Endodermal cell (in vitro differentiated cells): ENCODE results near the gene TRIO. TPM values are rescaled to one million over a fixed set of nuclear protein-coding genes. Genes with fewer than 3 reads are reported as not detected.

ENCODE experiments used
- DNase-seq: peaks from one replicate; pipeline ENCODE4 v3.0.0-alpha.2; 2017
- H3K27ac ChIP-seq: 2 replicates; pipeline ENCODE4 v1.5.1; 2013; ENCODE audit warnings: mild to moderate bottlenecking, low read depth, low read length, moderate library complexity
- H3K27me3 ChIP-seq: 2 replicates; pipeline ENCODE4 v1.6.1; 2013; ENCODE audit warnings: mild to moderate bottlenecking, low read length, moderate library complexity; ENCODE audit not compliant: insufficient read depth, control insufficient read depth, poor library complexity, severe bottlenecking
- H3K36me3 ChIP-seq: 2 replicates; pipeline ENCODE4 v1.7.0; 2013; ENCODE audit warnings: mild to moderate bottlenecking, low read length, moderate library complexity; ENCODE audit not compliant: control insufficient read depth, insufficient read depth
- H3K4me1 ChIP-seq: one replicate; pipeline ENCODE4 v1.7.0; 2013; ENCODE audit warnings: low read length; ENCODE audit not compliant: control insufficient read depth, insufficient read depth
- H3K4me3 ChIP-seq: 2 replicates; pipeline ENCODE4 v1.5.1; 2013; ENCODE audit warnings: mild to moderate bottlenecking, low read length, moderate library complexity
- H3K9ac ChIP-seq: 2 replicates; pipeline ENCODE4 v1.6.1; 2013; ENCODE audit warnings: mild to moderate bottlenecking, low read length, moderate library complexity; ENCODE audit not compliant: poor library complexity, severe bottlenecking; ENCODE audit errors: extremely low read depth
- H3K9me3 ChIP-seq: 2 replicates; pipeline ENCODE4 v1.6.1; 2013; ENCODE audit warnings: mild to moderate bottlenecking, low read length, moderate library complexity; ENCODE audit not compliant: control insufficient read depth
- H3K27ac Mint-ChIP-seq: 2 replicates; pipeline ENCODE4 v1.8.0; 2020; ENCODE audit warnings: mixed read lengths
- H3K27me3 Mint-ChIP-seq: 2 replicates; pipeline ENCODE4 v1.8.0; 2021; ENCODE audit warnings: mild to moderate bottlenecking, mixed read lengths; ENCODE audit not compliant: insufficient read depth
- H3K36me3 Mint-ChIP-seq: 2 replicates; pipeline ENCODE4 v1.8.0; 2020; ENCODE audit warnings: low read depth, mixed read lengths
- H3K4me1 Mint-ChIP-seq: 2 replicates; pipeline ENCODE4 v1.8.0; 2020; ENCODE audit warnings: mixed read lengths
- H3K4me3 Mint-ChIP-seq: 2 replicates; pipeline ENCODE4 v1.8.0; 2020; ENCODE audit warnings: mild to moderate bottlenecking, moderate library complexity, mixed read lengths
- H3K9me3 Mint-ChIP-seq: 2 replicates; pipeline ENCODE4 v1.8.0; 2020; ENCODE audit warnings: mild to moderate bottlenecking, mixed read lengths
- WGBS, 2 experiments: methylation state at CpG; one replicate each; pipeline versions ENCODE4 v1.1.5 to v1.1.7; 2013; ENCODE audit warnings: missing lambda C conversion rate in 2 of 2, mixed read lengths in 1 of 2; ENCODE audit not compliant: insufficient coverage in 1 of 2, insufficient read length in 1 of 2; 5-methylcytosine and 5-hydroxymethylcytosine counted together
- total RNA-seq, 2 donors: library from RNA; stranded (reverse); fragmentation: NEBNext Ultra II Directional in 1 of 2; extraction: Animal tissue kit (Norgen Biotek cat#: 25700) in 1 of 2; gene quantifications; 2 replicates in 1 of 2; 3 replicates in 1 of 2; pipeline ENCODE4 v1.2.1, GENCODE V29; 2021
- TF ChIP-seq, protein P1 (sequence below): fragments of 200-600 bp; sonication (generic); conservative IDR thresholded peaks from 2 replicates; pipeline ENCODE4 v1.5.0; 2021; ENCODE audit warnings: antibody characterized with exemption, mild to moderate bottlenecking

Gene TRIO
- total RNA-seq, 2 donors from 2014 or later: 88.3 to 109 TPM

DNA sequence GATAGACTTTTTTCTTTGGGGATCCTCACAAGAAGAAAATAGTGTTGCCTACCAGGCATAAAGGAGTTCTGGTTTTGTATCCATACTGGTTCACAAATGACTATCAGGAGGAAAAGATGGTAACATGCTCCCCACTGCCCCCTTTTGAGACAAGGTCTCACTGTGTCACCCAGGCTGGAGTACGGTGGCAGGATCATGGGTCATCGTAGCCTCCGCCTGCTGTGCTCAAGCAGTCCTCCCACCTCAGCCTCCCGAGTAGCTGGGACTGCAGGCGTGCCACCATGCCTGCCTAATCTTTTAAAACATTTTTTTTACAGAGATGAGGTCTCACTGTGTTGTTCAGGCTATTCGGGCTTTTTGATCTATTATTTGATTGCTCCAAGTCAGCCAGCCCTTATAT is 99.3 kb downstream of the TRIO start:
- no peak overlapping the region for H3K9ac ChIP-seq
- no peak overlapping the region for H3K4me3 ChIP-seq
- Mint-ChIP-seq H3K36me3 (no peaks in the 10 kb centered on the region), H3K9me3 (no peaks in the 10 kb centered on the region), H3K27ac (no peak overlapping the region), H3K4me1 (peaks cover 32% of the 10 kb centered on the region), H3K27me3 (no peaks in the 10 kb centered on the region), H3K4me3 (no peak overlapping the region)
- H3K9me3 ChIP-seq: no peaks in the 10 kb centered on the region
- H3K36me3 ChIP-seq: no peaks in the 10 kb centered on the region
- peaks cover 7% of the 10 kb centered on the region for H3K4me1 ChIP-seq
- DNase-seq: no peak
- 87 to 90% methylated on average over 5 to 6 of the region's 6 CpGs for WGBS, 2 experiments
- TF ChIP-seq, protein P1, sequence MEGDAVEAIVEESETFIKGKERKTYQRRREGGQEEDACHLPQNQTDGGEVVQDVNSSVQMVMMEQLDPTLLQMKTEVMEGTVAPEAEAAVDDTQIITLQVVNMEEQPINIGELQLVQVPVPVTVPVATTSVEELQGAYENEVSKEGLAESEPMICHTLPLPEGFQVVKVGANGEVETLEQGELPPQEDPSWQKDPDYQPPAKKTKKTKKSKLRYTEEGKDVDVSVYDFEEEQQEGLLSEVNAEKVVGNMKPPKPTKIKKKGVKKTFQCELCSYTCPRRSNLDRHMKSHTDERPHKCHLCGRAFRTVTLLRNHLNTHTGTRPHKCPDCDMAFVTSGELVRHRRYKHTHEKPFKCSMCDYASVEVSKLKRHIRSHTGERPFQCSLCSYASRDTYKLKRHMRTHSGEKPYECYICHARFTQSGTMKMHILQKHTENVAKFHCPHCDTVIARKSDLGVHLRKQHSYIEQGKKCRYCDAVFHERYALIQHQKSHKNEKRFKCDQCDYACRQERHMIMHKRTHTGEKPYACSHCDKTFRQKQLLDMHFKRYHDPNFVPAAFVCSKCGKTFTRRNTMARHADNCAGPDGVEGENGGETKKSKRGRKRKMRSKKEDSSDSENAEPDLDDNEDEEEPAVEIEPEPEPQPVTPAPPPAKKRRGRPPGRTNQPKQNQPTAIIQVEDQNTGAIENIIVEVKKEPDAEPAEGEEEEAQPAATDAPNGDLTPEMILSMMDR: peak; percentile 39
- no peak overlapping the region for H3K27ac ChIP-seq
- H3K27me3 ChIP-seq: no peaks in the 10 kb centered on the region

DNA sequence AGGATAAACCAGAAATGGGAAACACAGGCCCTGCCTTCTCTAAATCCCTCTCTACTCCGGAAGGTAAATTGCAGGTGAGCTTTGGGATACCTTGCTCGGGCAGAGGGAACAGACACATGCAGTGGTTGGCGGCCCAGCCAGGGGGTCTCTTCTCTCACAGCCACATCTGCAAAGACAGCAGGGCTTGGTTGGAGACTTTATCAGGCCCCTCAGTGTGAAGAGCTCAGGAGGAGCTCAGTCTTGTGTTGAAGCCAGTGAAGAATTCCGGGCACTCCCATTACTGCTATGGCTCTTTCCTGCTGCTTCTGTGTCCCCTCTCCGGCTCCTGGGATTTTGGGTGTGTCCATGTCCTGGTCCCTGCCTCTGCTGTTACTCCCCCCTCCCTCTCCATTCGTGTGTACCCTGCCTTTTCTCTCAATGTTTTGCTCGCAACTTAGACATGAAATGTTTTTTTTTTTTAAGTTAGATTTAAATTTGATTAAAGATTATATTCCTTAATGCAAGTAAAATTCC is 99.8 kb downstream of the TRIO start:
- Mint-ChIP-seq H3K27ac (no peak overlapping the region), H3K36me3 (no peaks in the 10 kb centered on the region), H3K9me3 (no peaks in the 10 kb centered on the region), H3K4me1 (peaks cover 30% of the 10 kb centered on the region), H3K4me3 (no peak overlapping the region), H3K27me3 (no peaks in the 10 kb centered on the region)
- Histone ChIP-seq H3K9me3 (no peaks in the 10 kb centered on the region), H3K36me3 (no peaks in the 10 kb centered on the region), H3K9ac (no peak overlapping the region), H3K27me3 (no peaks in the 10 kb centered on the region), H3K27ac (no peak overlapping the region), H3K4me3 (no peak overlapping the region), H3K4me1 (peaks cover 7% of the 10 kb centered on the region)
- peak; percentile 71 for DNase-seq
- 74 to 81% methylated on average over 4 to 6 of the region's 7 CpGs for WGBS, 2 experiments
- TF ChIP-seq, protein P1: no peak

DNA sequence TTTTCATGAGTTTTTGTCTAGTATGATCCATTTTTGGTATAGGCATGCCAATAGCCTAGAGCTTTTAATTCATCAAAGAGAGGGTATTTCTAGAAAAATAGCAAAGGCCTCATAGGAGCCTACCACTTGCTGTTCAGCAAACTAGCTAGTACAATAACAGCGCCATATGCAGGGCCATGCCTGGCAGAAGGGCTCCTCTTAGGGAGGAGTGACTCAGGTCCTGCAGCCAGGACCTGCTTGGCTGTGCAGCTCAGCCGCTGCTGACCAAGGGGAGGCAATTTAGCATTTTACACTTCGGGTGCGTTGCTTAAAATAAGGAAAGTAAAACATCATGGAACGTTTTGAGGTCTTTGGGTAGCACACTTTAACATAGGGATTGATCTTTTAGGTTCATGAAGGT is 100.6 kb downstream of the TRIO start:
- Mint-ChIP-seq H3K27ac (no peak overlapping the region), H3K4me1 (peaks cover 26% of the 10 kb centered on the region), H3K36me3 (no peaks in the 10 kb centered on the region), H3K4me3 (no peak overlapping the region), H3K27me3 (no peaks in the 10 kb centered on the region), H3K9me3 (no peaks in the 10 kb centered on the region)
- no peaks in the 10 kb centered on the region for H3K9me3 ChIP-seq
- H3K4me3 ChIP-seq: no peak overlapping the region
- TF ChIP-seq, protein P1: no peak
- DNase-seq: no peak
- no peaks in the 10 kb centered on the region for H3K36me3 ChIP-seq
- H3K9ac ChIP-seq: no peak overlapping the region
- no peak overlapping the region for H3K27ac ChIP-seq
- peaks cover 7% of the 10 kb centered on the region for H3K4me1 ChIP-seq
- 86 to 89% methylated on average over 3 to 5 of the region's 5 CpGs for WGBS, 2 experiments
- no peaks in the 10 kb centered on the region for H3K27me3 ChIP-seq
